ENCODE data around the gene DDX49. TPM values are rescaled to one million over a fixed set of nuclear protein-coding genes. Genes with fewer than 3 reads are reported as not detected.

Gene DDX49
- total RNA-seq, 1 experiment from 2014 or later: 68.8 TPM

DNA sequence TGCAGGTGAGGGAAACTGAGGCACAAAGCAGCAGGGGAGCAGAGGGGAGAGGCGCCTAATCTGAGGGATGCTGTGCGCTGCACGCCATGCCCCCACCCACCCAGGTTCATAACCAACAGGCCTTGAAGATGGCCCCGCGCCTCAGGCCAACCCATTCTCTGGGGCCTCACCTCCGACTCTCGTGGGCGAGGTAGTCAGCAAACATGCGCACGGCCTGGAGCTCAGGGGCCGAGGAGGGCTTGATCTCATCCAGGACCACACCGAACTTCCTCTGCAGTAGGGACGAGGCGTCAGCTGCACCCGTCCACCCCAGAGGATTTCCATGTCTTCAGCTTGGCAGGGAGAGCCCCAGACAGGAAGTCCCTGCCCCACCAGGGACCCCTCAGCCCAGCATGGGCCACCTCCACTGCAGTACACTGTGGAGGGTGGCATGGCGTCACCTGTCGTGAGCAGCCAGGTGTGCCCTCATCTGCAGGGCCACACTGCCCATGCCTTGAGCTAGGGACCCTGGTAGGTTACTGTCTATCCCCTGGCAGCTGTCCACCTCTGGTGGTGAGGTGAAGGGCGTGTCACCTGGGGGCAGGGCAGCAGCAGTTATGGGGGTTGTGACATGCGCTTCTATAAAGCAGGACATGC, 8.6 kb upstream of the DDX49 start:
- Histone ChIP-seq H3K27me3 (replicated peaks; ENCODE audit: insufficient read depth, low read depth, low read length, poor library complexity) (no peaks in the 10 kb centered on the region), H3K27ac (ENCODE audit: low read depth, low read length, poor library complexity, severe bottlenecking) (no peak overlapping the region), H3K4me1 (ENCODE audit: insufficient read depth, low read length, poor library complexity, severe bottlenecking) (no peaks in the 10 kb centered on the region), H3K4me3 (ENCODE audit: low read depth, low read length, poor library complexity, severe bottlenecking) (no peak overlapping the region), H3K36me3 (ENCODE audit: insufficient read depth, low read length, poor library complexity, severe bottlenecking) (peaks cover 15% of the 10 kb centered on the region), H3K9me3 (ENCODE audit: low read depth, low read length, poor library complexity, severe bottlenecking) (no peaks in the 10 kb centered on the region)
- no peak for DNase-seq (ENCODE audit: low spot score)
- ChIA-PET CTCF (no interaction called here), POLR2A (ENCODE audit: low non-redundant PET) (interaction anchor here (0.5 kb wide), 1 partner anchor 30 kb away, joined by 8 read pairs; no protein-coding TSS in a partner anchor)
- no TSS peak for BruUV-seq (replicated peaks)
- TF ChIP-seq, protein P1, sequence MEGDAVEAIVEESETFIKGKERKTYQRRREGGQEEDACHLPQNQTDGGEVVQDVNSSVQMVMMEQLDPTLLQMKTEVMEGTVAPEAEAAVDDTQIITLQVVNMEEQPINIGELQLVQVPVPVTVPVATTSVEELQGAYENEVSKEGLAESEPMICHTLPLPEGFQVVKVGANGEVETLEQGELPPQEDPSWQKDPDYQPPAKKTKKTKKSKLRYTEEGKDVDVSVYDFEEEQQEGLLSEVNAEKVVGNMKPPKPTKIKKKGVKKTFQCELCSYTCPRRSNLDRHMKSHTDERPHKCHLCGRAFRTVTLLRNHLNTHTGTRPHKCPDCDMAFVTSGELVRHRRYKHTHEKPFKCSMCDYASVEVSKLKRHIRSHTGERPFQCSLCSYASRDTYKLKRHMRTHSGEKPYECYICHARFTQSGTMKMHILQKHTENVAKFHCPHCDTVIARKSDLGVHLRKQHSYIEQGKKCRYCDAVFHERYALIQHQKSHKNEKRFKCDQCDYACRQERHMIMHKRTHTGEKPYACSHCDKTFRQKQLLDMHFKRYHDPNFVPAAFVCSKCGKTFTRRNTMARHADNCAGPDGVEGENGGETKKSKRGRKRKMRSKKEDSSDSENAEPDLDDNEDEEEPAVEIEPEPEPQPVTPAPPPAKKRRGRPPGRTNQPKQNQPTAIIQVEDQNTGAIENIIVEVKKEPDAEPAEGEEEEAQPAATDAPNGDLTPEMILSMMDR (conservative IDR thresholded peaks at IDR 0.05; ENCODE audit: low read depth, low read length): no peak
- TF ChIP-seq EZH2 (IDR thresholded peaks at IDR 0.05; ENCODE audit: borderline replicate concordance, low read depth, low read length, poor library complexity, severe bottlenecking): no peak
- intact Hi-C loops (cut with micrococcal nuclease; ENCODE audit: unreplicated experiment): loop anchor here (10.0 kb wide), 1 partner anchor 446 kb away; no protein-coding TSS in a partner anchor

DNA sequence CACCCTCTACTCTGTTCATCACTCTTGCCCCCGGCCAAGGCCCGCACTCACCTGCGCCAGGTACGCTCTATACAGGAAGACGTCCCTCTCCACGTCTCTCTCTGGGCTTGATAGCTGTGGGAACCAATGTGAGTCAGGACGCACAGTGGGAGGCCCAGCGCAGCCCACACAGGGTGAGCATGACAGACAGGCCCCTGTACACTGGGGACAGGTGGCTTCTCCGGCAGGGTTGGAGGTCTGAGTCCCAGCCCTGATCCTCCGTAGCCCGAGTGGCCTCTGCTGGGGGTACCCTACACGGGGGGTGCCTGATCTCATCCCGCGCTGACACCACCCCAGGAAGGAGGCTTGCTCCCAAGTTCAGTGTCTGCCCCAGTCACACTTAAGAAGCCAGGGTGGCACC, 6.6 kb upstream of the DDX49 start:
- ChIA-PET CTCF (no interaction called here), POLR2A (ENCODE audit: low non-redundant PET) (no interaction called here)
- H3K36me3 ChIP-seq (ENCODE audit: insufficient read depth, low read length, poor library complexity, severe bottlenecking): peaks cover 18% of the 10 kb centered on the region
- H3K4me3 ChIP-seq (ENCODE audit: low read depth, low read length, poor library complexity, severe bottlenecking): no peak overlapping the region
- no peaks in the 10 kb centered on the region for H3K9me3 ChIP-seq (ENCODE audit: low read depth, low read length, poor library complexity, severe bottlenecking)
- TF ChIP-seq, protein P1 (conservative IDR thresholded peaks at IDR 0.05; ENCODE audit: low read depth, low read length): no peak
- TF ChIP-seq EZH2 (IDR thresholded peaks at IDR 0.05; ENCODE audit: borderline replicate concordance, low read depth, low read length, poor library complexity, severe bottlenecking): no peak
- intact Hi-C loops (cut with micrococcal nuclease; ENCODE audit: unreplicated experiment): loop anchor here (10.0 kb wide), 1 partner anchor 448 kb away; no protein-coding TSS in a partner anchor
- DNase-seq (ENCODE audit: low spot score): no peak
- no TSS peak for BruUV-seq (replicated peaks)
- no peaks in the 10 kb centered on the region for H3K4me1 ChIP-seq (ENCODE audit: insufficient read depth, low read length, poor library complexity, severe bottlenecking)
- H3K27ac ChIP-seq (ENCODE audit: low read depth, low read length, poor library complexity, severe bottlenecking): no peak overlapping the region
- H3K27me3 ChIP-seq (replicated peaks; ENCODE audit: insufficient read depth, low read depth, low read length, poor library complexity): no peaks in the 10 kb centered on the region

DNA sequence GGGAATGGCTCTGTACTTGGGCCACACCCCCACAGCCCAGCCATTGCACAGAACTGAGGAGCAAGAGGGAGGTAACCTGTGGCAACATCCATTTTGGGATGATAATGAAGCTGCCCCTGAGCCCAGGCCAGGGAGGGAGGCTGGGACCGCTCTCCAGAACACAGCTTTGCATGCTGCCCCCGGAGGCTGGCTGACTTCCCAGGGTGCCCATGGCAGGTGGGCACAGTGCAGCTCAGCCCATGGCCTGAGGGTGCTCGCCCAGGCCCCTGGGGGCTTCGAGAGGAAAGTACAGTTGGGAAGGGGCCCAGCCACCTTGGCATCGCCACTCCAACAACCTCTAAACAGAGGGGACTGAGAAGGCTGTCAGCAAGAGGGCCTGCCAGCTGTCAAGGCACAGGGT, 6.0 kb upstream of the DDX49 start:
- POLR2A ChIA-PET (ENCODE audit: low non-redundant PET): no interaction called here
- Histone ChIP-seq H3K4me3 (ENCODE audit: low read depth, low read length, poor library complexity, severe bottlenecking) (no peak overlapping the region), H3K27ac (ENCODE audit: low read depth, low read length, poor library complexity, severe bottlenecking) (no peak overlapping the region), H3K4me1 (ENCODE audit: insufficient read depth, low read length, poor library complexity, severe bottlenecking) (no peaks in the 10 kb centered on the region), H3K27me3 (replicated peaks; ENCODE audit: insufficient read depth, low read depth, low read length, poor library complexity) (no peaks in the 10 kb centered on the region), H3K36me3 (ENCODE audit: insufficient read depth, low read length, poor library complexity, severe bottlenecking) (peaks cover 18% of the 10 kb centered on the region), H3K9me3 (ENCODE audit: low read depth, low read length, poor library complexity, severe bottlenecking) (no peaks in the 10 kb centered on the region)
- BruUV-seq (replicated peaks): no TSS peak
- intact Hi-C loops (cut with micrococcal nuclease; ENCODE audit: unreplicated experiment): loop anchor here (10.0 kb wide), 1 partner anchor 449 kb away; no protein-coding TSS in a partner anchor
- CTCF ChIA-PET: no interaction called here
- DNase-seq (ENCODE audit: low spot score): no peak
- no peak for TF ChIP-seq EZH2 (IDR thresholded peaks at IDR 0.05; ENCODE audit: borderline replicate concordance, low read depth, low read length, poor library complexity, severe bottlenecking)
- TF ChIP-seq, protein P1 (conservative IDR thresholded peaks at IDR 0.05; ENCODE audit: low read depth, low read length): no peak
